Kidney tubule cell (primary cell): ENCODE results near the gene SPIN2B.

Source experiments
- DNase-seq: peaks from one replicate; pipeline ENCODE4 v3.0.0-alpha.2; 2018; ENCODE audit warnings: low spot score

Gene SPIN2B

DNA sequence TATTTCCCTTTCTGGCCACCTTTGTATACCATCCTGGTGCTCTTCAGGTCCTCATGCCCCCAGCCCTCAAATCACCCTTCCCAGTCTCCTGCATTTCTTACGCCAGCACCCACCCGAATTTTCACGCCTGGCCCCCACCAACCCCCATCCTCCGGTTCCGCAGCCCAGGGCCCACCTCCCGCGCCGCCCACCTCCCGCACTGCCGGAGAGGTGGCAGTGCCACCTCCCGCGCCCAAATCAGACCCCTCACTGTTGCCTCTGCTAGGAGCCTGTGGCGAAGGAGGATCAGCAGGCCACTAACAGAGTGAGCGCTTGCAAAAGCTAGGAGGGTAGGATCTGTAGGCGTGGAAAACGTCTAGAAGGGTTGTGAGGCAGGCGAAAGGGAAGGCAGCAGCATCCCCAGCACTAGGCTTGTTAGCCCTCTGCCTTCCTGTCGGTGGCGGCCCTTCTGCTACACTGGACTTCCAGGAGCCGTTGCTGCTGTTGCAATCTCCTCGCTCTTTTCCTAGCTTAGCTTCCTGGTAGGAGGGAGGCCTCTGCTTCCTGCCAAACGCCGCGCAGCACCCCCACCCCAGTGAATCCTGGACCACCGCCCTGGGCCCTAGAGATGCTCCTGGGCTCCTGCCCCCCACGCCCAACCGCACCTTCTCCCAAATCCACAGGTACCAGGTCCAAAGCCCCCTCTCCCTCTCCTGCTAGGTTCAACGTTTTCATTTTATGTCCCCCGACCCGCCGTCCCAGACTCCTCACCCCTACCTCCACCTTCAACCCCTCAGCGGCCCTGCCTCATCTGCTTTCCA is 51.0 kb downstream of the SPIN2B start:
- no peak for DNase-seq
